WTC11 (cell line): ENCODE data around the gene ERFL. TPM values are rescaled to one million over a fixed set of nuclear protein-coding genes. Genes with fewer than 3 reads are reported as not detected.

ENCODE experiments used
- ATAC-seq: fragments of 200-7000 bp; cut with Tn5 transposase; 2 replicates; pipeline ENCODE4 v1.10.0; 2021; ENCODE audit warnings: mild to moderate bottlenecking, moderate library complexity
- CTCF ChIA-PET: fragments of 300-600 bp; sonication (Branson Sonifier 250); formaldehyde crosslinking; loops from one replicate; lab custom pipeline; 2021; ENCODE audit warnings: antibody characterized with exemption; lab: Charles Lee
- POLR2A ChIA-PET: fragments of 350-600 bp; sonication (Branson Sonifier 250); formaldehyde crosslinking; loops from one replicate; lab custom pipeline; 2021; ENCODE audit warnings: antibody characterized with exemption; lab: Charles Lee
- DNase-seq: peaks from one replicate; pipeline ENCODE4 v3.0.0; 2021; ENCODE audit warnings: low spot score
- H3K27ac Mint-ChIP-seq: 2 replicates; pipeline ENCODE4 v1.8.0; 2021; ENCODE audit warnings: mixed read lengths
- H3K27me3 Mint-ChIP-seq: 2 replicates; pipeline ENCODE4 v1.8.0; 2021; ENCODE audit warnings: low read depth, mild to moderate bottlenecking, moderate library complexity, mixed read lengths
- H3K36me3 Mint-ChIP-seq: 2 replicates; pipeline ENCODE4 v1.8.0; 2021; ENCODE audit warnings: mixed read lengths
- H3K4me1 Mint-ChIP-seq: 2 replicates; pipeline ENCODE4 v1.8.0; 2022; ENCODE audit warnings: mixed read lengths
- H3K4me3 Mint-ChIP-seq: 2 replicates; pipeline ENCODE4 v1.8.0; 2021; ENCODE audit warnings: mild to moderate bottlenecking, moderate library complexity, mixed read lengths
- H3K9me3 Mint-ChIP-seq: 2 replicates; pipeline ENCODE4 v1.8.0; 2021; ENCODE audit warnings: mixed read lengths
- ATF1 ChIP-seq: sonication (generic); formaldehyde crosslinking; IDR thresholded peaks from 2 replicates; pipeline ENCODE4 v1.8.1; 2023; ENCODE audit warnings: mild to moderate bottlenecking, moderate library complexity, missing genetic modification reagents
- FOXJ3 ChIP-seq: sonication (generic); formaldehyde crosslinking; IDR thresholded peaks from 2 replicates; pipeline ENCODE4 v1.9.0; 2021; ENCODE audit warnings: missing genetic modification reagents, mild to moderate bottlenecking, borderline replicate concordance
- FOXP1 ChIP-seq: sonication (generic); formaldehyde crosslinking; IDR thresholded peaks from 2 replicates; pipeline ENCODE4 v1.8.0; 2022; ENCODE audit warnings: missing genetic modification reagents, mild to moderate bottlenecking, moderate library complexity, borderline replicate concordance
- IRF1 ChIP-seq: sonication (generic); formaldehyde crosslinking; IDR thresholded peaks from 2 replicates; pipeline ENCODE4 v1.8.0; 2023; ENCODE audit warnings: missing genetic modification reagents
- JUN ChIP-seq: sonication (generic); formaldehyde crosslinking; IDR thresholded peaks from 2 replicates; pipeline ENCODE4 v1.8.0; 2023; ENCODE audit warnings: mild to moderate bottlenecking, missing genetic modification reagents
- NR1H2 ChIP-seq: sonication (generic); formaldehyde crosslinking; IDR thresholded peaks from 2 replicates; pipeline ENCODE4 v1.9.0; 2021; ENCODE audit warnings: mild to moderate bottlenecking, moderate library complexity, missing genetic modification reagents
- RELA ChIP-seq: sonication (generic); formaldehyde crosslinking; IDR thresholded peaks from 2 replicates; pipeline ENCODE4 v1.8.1; 2022; ENCODE audit warnings: missing genetic modification reagents, mild to moderate bottlenecking, borderline replicate concordance
- RORB ChIP-seq: fragments of 250-450 bp; sonication (Bioruptor Pico); IDR thresholded peaks from 2 replicates; pipeline ENCODE4 v1.9.0; 2021; ENCODE audit warnings: mild to moderate bottlenecking
- SMAD3 ChIP-seq: sonication (generic); formaldehyde crosslinking; IDR thresholded peaks from 2 replicates; pipeline ENCODE4 v1.8.0; 2022; ENCODE audit warnings: missing genetic modification reagents, mild to moderate bottlenecking, borderline replicate concordance
- TEAD4 ChIP-seq: sonication (generic); formaldehyde crosslinking; IDR thresholded peaks from 2 replicates; pipeline ENCODE4 v1.8.0; 2022; ENCODE audit warnings: mild to moderate bottlenecking, missing genetic modification reagents
- ZBTB21 ChIP-seq: sonication (generic); formaldehyde crosslinking; IDR thresholded peaks from 2 replicates; pipeline ENCODE4 v1.8.1; 2023; ENCODE audit warnings: mild to moderate bottlenecking, missing genetic modification reagents, borderline replicate concordance
- ZNF219 ChIP-seq: sonication (generic); formaldehyde crosslinking; IDR thresholded peaks from 2 replicates; pipeline ENCODE4 v1.8.0; 2023; ENCODE audit warnings: missing genetic modification reagents, mild to moderate bottlenecking, borderline replicate concordance
- ZNF263 ChIP-seq: sonication (generic); formaldehyde crosslinking; IDR thresholded peaks from 2 replicates; pipeline ENCODE4 v1.8.1; 2022; ENCODE audit warnings: low read depth, mild to moderate bottlenecking, moderate library complexity, missing genetic modification reagents
- ZNF416 ChIP-seq: fragments of 250-450 bp; sonication (Bioruptor Pico); IDR thresholded peaks from 2 replicates; pipeline ENCODE4 v1.9.0; 2021; ENCODE audit warnings: mild to moderate bottlenecking, inconsistent platforms
- ZNF425 ChIP-seq: fragments of 250-450 bp; sonication (Bioruptor Pico); conservative IDR thresholded peaks from 2 replicates; pipeline ENCODE4 v1.9.0; 2021; ENCODE audit warnings: mild to moderate bottlenecking
- total RNA-seq: library from RNA; stranded (reverse); gene quantifications from 3 replicates; pipeline ENCODE4 v1.2.3, GENCODE V29; 2021
- TF ChIP-seq, protein P1 (sequence below): sonication (generic); formaldehyde crosslinking; IDR thresholded peaks from 2 replicates; pipeline ENCODE4 v1.8.0; 2023; ENCODE audit warnings: mild to moderate bottlenecking, missing genetic modification reagents
- TF ChIP-seq, protein P2 (sequence below): sonication (generic); formaldehyde crosslinking; IDR thresholded peaks from 2 replicates; pipeline ENCODE4 v1.8.0; 2023; ENCODE audit warnings: missing genetic modification reagents, mild to moderate bottlenecking, borderline replicate concordance
- TF ChIP-seq, protein P3 (sequence below): fragments of 250-450 bp; sonication (Bioruptor Pico); IDR thresholded peaks from 2 replicates; pipeline ENCODE4 v2.1.2; 2022; ENCODE audit warnings: mild to moderate bottlenecking, moderate library complexity

ERFL gene
- total RNA-seq, 1 experiment from 2014 or later = 0.31 TPM

DNA sequence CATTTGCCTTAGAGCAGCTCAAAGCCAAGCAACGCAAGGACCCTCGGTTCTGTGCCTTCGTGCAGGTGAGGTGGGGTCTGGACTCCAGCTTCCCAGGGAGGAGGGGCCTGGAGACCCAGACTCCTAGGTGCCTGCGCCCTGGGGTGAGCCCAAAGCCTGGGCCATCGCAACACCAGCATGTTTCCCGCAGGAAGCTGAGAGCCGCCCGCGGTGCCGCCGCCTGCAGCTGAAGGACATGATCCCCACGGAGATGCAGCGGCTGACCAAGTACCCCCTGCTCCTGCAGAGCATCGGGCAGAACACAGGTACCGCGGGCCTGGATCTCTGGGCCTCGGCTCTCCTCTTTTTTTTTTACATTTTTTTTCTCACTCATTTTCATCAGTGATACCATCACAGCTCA is 25.7 kb downstream of the ERFL start:
- TF ChIP-seq ZNF416 (CRISPR knock-in tag) (no peak), ZNF263 (no peak), SMAD3 (CRISPR knock-in tag) (no peak), ZNF219 (CRISPR knock-in tag) (no peak), NR1H2 (CRISPR knock-in tag) (no peak), ZBTB21 (CRISPR knock-in tag) (no peak), TEAD4 (CRISPR knock-in tag) (no peak), RORB (CRISPR knock-in tag) (no peak), ATF1 (no peak), FOXJ3 (CRISPR knock-in tag) (no peak), RELA (CRISPR knock-in tag) (no peak), FOXP1 (CRISPR knock-in tag) (no peak), JUN (CRISPR knock-in tag) (no peak), IRF1 (CRISPR knock-in tag) (no peak), ZNF425 (CRISPR knock-in tag) (no peak)
- TF ChIP-seq, protein P1, sequence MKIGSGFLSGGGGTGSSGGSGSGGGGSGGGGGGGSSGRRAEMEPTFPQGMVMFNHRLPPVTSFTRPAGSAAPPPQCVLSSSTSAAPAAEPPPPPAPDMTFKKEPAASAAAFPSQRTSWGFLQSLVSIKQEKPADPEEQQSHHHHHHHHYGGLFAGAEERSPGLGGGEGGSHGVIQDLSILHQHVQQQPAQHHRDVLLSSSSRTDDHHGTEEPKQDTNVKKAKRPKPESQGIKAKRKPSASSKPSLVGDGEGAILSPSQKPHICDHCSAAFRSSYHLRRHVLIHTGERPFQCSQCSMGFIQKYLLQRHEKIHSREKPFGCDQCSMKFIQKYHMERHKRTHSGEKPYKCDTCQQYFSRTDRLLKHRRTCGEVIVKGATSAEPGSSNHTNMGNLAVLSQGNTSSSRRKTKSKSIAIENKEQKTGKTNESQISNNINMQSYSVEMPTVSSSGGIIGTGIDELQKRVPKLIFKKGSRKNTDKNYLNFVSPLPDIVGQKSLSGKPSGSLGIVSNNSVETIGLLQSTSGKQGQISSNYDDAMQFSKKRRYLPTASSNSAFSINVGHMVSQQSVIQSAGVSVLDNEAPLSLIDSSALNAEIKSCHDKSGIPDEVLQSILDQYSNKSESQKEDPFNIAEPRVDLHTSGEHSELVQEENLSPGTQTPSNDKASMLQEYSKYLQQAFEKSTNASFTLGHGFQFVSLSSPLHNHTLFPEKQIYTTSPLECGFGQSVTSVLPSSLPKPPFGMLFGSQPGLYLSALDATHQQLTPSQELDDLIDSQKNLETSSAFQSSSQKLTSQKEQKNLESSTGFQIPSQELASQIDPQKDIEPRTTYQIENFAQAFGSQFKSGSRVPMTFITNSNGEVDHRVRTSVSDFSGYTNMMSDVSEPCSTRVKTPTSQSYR = no peak
- TF ChIP-seq, protein P2, sequence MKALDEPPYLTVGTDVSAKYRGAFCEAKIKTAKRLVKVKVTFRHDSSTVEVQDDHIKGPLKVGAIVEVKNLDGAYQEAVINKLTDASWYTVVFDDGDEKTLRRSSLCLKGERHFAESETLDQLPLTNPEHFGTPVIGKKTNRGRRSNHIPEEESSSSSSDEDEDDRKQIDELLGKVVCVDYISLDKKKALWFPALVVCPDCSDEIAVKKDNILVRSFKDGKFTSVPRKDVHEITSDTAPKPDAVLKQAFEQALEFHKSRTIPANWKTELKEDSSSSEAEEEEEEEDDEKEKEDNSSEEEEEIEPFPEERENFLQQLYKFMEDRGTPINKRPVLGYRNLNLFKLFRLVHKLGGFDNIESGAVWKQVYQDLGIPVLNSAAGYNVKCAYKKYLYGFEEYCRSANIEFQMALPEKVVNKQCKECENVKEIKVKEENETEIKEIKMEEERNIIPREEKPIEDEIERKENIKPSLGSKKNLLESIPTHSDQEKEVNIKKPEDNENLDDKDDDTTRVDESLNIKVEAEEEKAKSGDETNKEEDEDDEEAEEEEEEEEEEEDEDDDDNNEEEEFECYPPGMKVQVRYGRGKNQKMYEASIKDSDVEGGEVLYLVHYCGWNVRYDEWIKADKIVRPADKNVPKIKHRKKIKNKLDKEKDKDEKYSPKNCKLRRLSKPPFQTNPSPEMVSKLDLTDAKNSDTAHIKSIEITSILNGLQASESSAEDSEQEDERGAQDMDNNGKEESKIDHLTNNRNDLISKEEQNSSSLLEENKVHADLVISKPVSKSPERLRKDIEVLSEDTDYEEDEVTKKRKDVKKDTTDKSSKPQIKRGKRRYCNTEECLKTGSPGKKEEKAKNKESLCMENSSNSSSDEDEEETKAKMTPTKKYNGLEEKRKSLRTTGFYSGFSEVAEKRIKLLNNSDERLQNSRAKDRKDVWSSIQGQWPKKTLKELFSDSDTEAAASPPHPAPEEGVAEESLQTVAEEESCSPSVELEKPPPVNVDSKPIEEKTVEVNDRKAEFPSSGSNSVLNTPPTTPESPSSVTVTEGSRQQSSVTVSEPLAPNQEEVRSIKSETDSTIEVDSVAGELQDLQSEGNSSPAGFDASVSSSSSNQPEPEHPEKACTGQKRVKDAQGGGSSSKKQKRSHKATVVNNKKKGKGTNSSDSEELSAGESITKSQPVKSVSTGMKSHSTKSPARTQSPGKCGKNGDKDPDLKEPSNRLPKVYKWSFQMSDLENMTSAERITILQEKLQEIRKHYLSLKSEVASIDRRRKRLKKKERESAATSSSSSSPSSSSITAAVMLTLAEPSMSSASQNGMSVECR (CRISPR knock-in tag) = no peak
- TF ChIP-seq, protein P3, sequence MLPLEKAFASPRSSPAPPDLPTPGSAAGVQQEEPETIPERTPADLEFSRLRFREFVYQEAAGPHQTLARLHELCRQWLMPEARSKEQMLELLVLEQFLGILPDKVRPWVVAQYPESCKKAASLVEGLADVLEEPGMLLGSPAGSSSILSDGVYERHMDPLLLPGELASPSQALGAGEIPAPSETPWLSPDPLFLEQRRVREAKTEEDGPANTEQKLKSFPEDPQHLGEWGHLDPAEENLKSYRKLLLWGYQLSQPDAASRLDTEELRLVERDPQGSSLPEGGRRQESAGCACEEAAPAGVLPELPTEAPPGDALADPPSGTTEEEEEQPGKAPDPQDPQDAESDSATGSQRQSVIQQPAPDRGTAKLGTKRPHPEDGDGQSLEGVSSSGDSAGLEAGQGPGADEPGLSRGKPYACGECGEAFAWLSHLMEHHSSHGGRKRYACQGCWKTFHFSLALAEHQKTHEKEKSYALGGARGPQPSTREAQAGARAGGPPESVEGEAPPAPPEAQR (CRISPR knock-in tag) = no peak
- TF ChIP-seq, all 79 proteins: peak for 0
- no peak overlapping the region for H3K4me3 Mint-ChIP-seq
- no peaks in the 10 kb centered on the region for H3K9me3 Mint-ChIP-seq
- ChIA-PET CTCF (interaction anchor here (1.2 to 1.4 kb wide), 2 partner anchors 11 to 49 kb away, joined by 3 to 5 read pairs; no protein-coding TSS in a partner anchor), POLR2A (no interaction called here)
- DNase-seq = no peak
- no peak for ATAC-seq
- no peaks in the 10 kb centered on the region for H3K4me1 Mint-ChIP-seq
- H3K27me3 Mint-ChIP-seq = no peaks in the 10 kb centered on the region
- H3K36me3 Mint-ChIP-seq = peaks cover 36% of the 10 kb centered on the region
- H3K27ac Mint-ChIP-seq = no peak overlapping the region
